Esophagus squamous epithelium (tissue), 4 donors: ENCODE data around the gene ARPC1A.

ENCODE experiments used
- POLR2A ChIP-seq, 4 donors: fragments of 450-650 bp; IDR thresholded peaks; one replicate each; pipeline ENCODE4 v1.6.1; 2017; ENCODE audit warnings: antibody characterized with exemption in 4 of 4, mild to moderate bottlenecking in 4 of 4, moderate library complexity in 3 of 4
- TF ChIP-seq, protein P1 (sequence below), 6 experiments: fragments of 450-650 bp in 4 of 6; fragments of 200-600 bp in 2 of 6; sonication (generic) in 2 of 6; IDR thresholded peaks; one replicate each; pipeline ENCODE4 v1.5.1; 2016 to 2019; ENCODE audit warnings: antibody characterized with exemption in 6 of 6, mild to moderate bottlenecking in 4 of 6, moderate library complexity in 4 of 6

- TF ChIP-seq, protein P1, sequence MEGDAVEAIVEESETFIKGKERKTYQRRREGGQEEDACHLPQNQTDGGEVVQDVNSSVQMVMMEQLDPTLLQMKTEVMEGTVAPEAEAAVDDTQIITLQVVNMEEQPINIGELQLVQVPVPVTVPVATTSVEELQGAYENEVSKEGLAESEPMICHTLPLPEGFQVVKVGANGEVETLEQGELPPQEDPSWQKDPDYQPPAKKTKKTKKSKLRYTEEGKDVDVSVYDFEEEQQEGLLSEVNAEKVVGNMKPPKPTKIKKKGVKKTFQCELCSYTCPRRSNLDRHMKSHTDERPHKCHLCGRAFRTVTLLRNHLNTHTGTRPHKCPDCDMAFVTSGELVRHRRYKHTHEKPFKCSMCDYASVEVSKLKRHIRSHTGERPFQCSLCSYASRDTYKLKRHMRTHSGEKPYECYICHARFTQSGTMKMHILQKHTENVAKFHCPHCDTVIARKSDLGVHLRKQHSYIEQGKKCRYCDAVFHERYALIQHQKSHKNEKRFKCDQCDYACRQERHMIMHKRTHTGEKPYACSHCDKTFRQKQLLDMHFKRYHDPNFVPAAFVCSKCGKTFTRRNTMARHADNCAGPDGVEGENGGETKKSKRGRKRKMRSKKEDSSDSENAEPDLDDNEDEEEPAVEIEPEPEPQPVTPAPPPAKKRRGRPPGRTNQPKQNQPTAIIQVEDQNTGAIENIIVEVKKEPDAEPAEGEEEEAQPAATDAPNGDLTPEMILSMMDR (IDR thresholded peaks at IDR 0.05), result no peak
- no peak for TF ChIP-seq POLR2A (IDR thresholded peaks at IDR 0.05)
Observed at GRCh38 chr7:99340659-99341058, 15.0 kb downstream of the ARPC1A start.
